KMS-11 (cell line): Measurements from ENCODE around the gene ARHGEF10L.
"Not testable (repeated sequence)": the region's sequence is repeated elsewhere in the genome, so short reads cannot be mapped to it uniquely, and the experiment has no call there.

Experiments used
- H2AFZ ChIP-seq: fragments of 200-600 bp; sonication (generic); 2 replicates; pipeline ENCODE4 v1.6.1; 2016; ENCODE audit warnings: antibody characterized with exemption, mixed run types, low read depth
- H3K27ac ChIP-seq: fragments of 200-600 bp; sonication (generic); 2 replicates; pipeline ENCODE4 v1.6.1; 2016; ENCODE audit warnings: mild to moderate bottlenecking, mixed run types
- H3K27me3 ChIP-seq: fragments of 200-600 bp; sonication (generic); 2 replicates; pipeline ENCODE4 v1.6.1; 2017; ENCODE audit warnings: mild to moderate bottlenecking, low read depth, mixed run types, moderate library complexity; ENCODE audit not compliant: insufficient read depth
- H3K36me3 ChIP-seq: fragments of 200-600 bp; sonication (generic); 2 replicates; pipeline ENCODE4 v1.6.1; 2017; ENCODE audit warnings: mild to moderate bottlenecking, mixed run types; ENCODE audit not compliant: insufficient read depth
- H3K4me1 ChIP-seq: fragments of 200-600 bp; sonication (generic); 2 replicates; pipeline ENCODE4 v1.6.1; 2016; ENCODE audit warnings: mild to moderate bottlenecking, low read depth, mixed run types; ENCODE audit not compliant: poor library complexity, severe bottlenecking
- H3K4me2 ChIP-seq: fragments of 200-600 bp; sonication (generic); 2 replicates; pipeline ENCODE4 v1.7.0; 2016; ENCODE audit warnings: mild to moderate bottlenecking, mixed run types
- H3K4me3 ChIP-seq: fragments of 200-600 bp; sonication (generic); IDR thresholded peaks from 2 replicates; pipeline ENCODE4 v1.6.1; 2017; ENCODE audit warnings: low read depth, low read length, mixed read lengths; ENCODE audit not compliant: insufficient read depth
- H3K79me2 ChIP-seq: fragments of 200-600 bp; sonication (generic); 2 replicates; pipeline ENCODE4 v1.6.1; 2016; ENCODE audit warnings: low read depth, mixed run types; ENCODE audit not compliant: insufficient read depth
- H3K9ac ChIP-seq: fragments of 200-600 bp; sonication (generic); 2 replicates; pipeline ENCODE4 v1.6.1; 2016; ENCODE audit warnings: mild to moderate bottlenecking, mixed run types
- H4K20me1 ChIP-seq: fragments of 200-600 bp; sonication (generic); 2 replicates; pipeline ENCODE4 v1.6.1; 2016; ENCODE audit warnings: mild to moderate bottlenecking, mixed run types; ENCODE audit not compliant: insufficient read depth
- CTCF ChIP-seq: fragments of 200-600 bp; sonication (generic); conservative IDR thresholded peaks from 2 replicates; pipeline ENCODE4 v1.6.1; 2017; ENCODE audit warnings: low read depth, mild to moderate bottlenecking, antibody characterized with exemption, low read length, moderate library complexity, mixed read lengths

Gene ARHGEF10L

GRCh38 chr1:17744666-17745478 is 205.4 kb downstream of the ARHGEF10L start:
- Histone ChIP-seq H3K9ac (no peak overlapping the region), H4K20me1 (no peaks in the 10 kb centered on the region), H3K4me3 (no peak overlapping the region), H3K4me1 (no peaks in the 10 kb centered on the region), H3K36me3 (no peaks in the 10 kb centered on the region), H3K27me3 (peaks cover 19% of the 10 kb centered on the region; the same call in 1 of the 2 replicates), H2AFZ (no peak overlapping the region), H3K79me2 (no peaks in the 10 kb centered on the region), H3K4me2 (no peak overlapping the region), H3K27ac (no peak overlapping the region)
- TF ChIP-seq CTCF, result no peak

- Histone ChIP-seq H3K36me3 (no peaks in the 10 kb centered on the region), H3K4me1 (no peaks in the 10 kb centered on the region)
Observed at GRCh38 chr1:17745479-17745955, 206.0 kb downstream of the ARHGEF10L start.

GRCh38 chr1:17746281-17746680 is 206.8 kb downstream of the ARHGEF10L start:
- H3K27ac ChIP-seq, H4K20me1 ChIP-seq, H3K9ac ChIP-seq, H2AFZ ChIP-seq, H3K4me3 ChIP-seq, H3K4me2 ChIP-seq, H3K36me3 ChIP-seq, H3K4me1 ChIP-seq, H3K79me2 ChIP-seq: not testable (repeated sequence)
- peaks cover 19% of the 10 kb centered on the region; the same call in 1 of the 2 replicates for H3K27me3 ChIP-seq

More at GRCh38 chr1:17745479-17745955, 206.0 kb downstream of the ARHGEF10L start:
- Histone ChIP-seq H3K79me2 (no peaks in the 10 kb centered on the region), H3K4me2 (no peak overlapping the region), H4K20me1 (no peaks in the 10 kb centered on the region), H3K4me3 (no peak overlapping the region), H3K27me3 (peaks cover 19% of the 10 kb centered on the region; the same call in 1 of the 2 replicates), H2AFZ (no peak overlapping the region), H3K9ac (no peak overlapping the region), H3K27ac (no peak overlapping the region)
- no peak for TF ChIP-seq CTCF

- H3K27me3 ChIP-seq, result peaks cover 16% of the 10 kb centered on the region; the same call in 1 of the 2 replicates
- H3K79me2 ChIP-seq, result no peaks in the 10 kb centered on the region
- H3K9ac ChIP-seq, result no peak overlapping the region
- no peak for TF ChIP-seq CTCF
- H3K27ac ChIP-seq, result no peak overlapping the region
- no peak overlapping the region for H3K4me3 ChIP-seq
- no peak overlapping the region for H3K4me2 ChIP-seq
- H3K4me1 ChIP-seq, result no peaks in the 10 kb centered on the region
- no peaks in the 10 kb centered on the region for H3K36me3 ChIP-seq
- no peaks in the 10 kb centered on the region for H4K20me1 ChIP-seq
- no peak overlapping the region for H2AFZ ChIP-seq
Observed at GRCh38 chr1:17746920-17747319, 207.4 kb downstream of the ARHGEF10L start.
